GM21526 (cell line): ENCODE data around the gene CHRNA3.

ENCODE experiments used
- ATAC-seq: cut with Tn5 transposase; IDR thresholded peaks from one replicate; pipeline ENCODE4 v1.9.1; 2021; ENCODE audit warnings: moderate library complexity; ENCODE audit not compliant: unreplicated experiment, low FRiP score

CHRNA3 gene

DNA sequence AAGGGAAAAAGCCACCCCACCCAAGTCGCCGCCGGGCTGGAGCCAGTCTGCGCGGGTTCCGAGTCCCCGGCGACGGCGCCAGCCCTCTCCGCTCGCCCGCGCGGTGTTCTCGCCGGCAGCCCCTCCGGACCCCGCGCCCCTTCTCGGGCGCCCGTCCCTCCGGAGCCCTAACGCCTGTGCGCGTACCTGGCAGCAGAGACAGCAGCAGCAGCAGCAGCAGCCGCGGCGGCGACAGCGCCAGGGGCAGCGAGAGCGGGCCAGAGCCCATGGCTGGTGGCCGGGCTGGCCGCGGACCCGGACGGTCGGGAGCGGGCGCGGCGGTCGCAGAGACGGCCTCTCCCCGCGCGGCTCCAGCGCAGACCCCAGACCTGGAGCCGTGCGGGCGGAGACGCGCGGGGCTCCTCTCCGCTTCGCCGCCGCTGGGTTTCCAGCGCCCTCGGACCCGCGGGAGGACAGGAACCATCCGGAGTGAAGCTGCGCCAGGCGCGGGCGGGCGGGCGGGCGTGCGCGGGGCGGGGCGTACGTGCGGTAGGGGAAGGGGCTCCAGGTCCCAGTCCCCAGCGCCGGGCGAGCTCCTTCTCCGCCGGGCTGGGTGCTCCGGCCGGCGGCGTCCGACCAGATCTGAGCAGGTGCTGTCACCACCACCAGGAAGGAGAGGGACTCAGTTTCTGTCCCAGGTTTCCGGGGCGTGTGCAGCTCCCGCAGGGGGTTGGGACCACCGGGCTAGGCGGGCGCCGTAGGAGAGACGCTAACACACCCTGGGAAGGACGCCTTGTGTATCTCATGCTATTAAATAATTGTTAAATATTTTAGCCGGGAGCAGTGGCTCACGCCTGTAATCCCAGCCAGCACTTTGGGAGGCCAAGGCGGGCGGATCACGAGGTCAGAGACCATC lies at the start of gene CHRNA3:
Gene CHRNA3, minus strand, starts transcription at position 470 of the 895 bp plus-strand sequence. Its CDS starts 202 bp downstream, at position 268.
- no peak for ATAC-seq

GRCh38 chr15:78668987-78669386 lies 48.2 kb upstream of the CHRNA3 start:
- ATAC-seq = no peak

- ATAC-seq = no peak
Measured at GRCh38 chr15:78667578-78668236, 46.9 kb upstream of the CHRNA3 start.

DNA sequence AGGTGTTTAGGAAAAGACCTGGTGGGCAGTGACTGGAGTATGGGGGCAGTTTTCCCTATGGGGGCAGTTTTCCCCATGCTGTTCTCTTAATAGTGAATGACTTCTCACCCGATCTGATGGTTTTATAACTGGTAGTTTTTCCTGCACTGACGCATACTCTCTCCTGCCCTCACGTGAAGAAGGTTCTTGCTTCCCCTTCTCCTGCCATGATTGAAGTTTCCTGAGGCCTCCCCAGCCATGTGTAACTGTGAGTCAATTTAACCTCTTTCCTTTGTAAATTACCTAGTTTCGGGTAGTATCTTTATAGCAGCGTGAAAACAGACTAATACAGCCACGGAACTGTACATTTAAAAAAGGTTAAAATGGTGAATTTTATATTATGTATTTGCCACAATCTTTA lies 45.2 kb upstream of the CHRNA3 start:
- ATAC-seq = no peak

DNA sequence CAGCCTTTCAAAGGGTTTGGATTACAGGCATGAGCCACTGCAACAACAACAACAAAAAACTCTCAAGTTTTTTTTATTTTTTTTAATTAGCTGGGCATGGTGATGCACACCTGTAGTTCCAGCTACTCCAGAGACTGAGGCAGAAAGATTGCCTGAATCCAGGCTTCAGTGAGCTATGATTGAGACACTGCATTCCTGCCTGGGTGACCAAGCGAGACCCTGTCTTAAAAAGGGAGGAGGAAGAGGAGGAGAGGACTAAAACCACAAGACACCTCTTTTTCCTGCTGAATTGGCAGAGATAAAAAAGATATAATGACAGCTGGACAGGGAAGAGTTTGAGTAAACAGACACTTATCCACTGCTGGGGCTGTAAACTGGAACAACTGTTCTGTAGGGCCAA lies 42.9 kb upstream of the CHRNA3 start:
- ATAC-seq = no peak

- no peak for ATAC-seq
Measured at GRCh38 chr15:78662028-78662427, 41.2 kb upstream of the CHRNA3 start.

- ATAC-seq = no peak
Measured at GRCh38 chr15:78661001-78661400, 40.2 kb upstream of the CHRNA3 start.

DNA sequence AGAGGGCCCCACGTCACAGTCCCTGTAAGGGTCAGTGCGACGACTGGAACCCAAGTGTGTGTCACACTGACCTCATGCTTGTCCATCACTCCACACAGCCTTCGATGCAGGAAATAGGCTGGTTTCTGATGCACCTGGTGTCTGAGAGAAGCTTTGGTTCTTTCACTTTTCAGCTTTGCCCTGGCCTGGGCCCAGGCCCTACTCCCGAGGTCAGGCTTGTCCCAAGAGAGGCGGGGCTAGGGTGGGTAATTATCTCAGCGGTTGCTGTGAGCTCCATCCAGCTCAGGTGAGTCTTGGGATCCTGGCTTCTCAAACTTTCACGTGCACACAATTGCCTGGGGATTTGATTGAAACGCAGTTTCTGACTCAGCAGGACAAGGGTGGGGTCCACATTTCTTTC lies 39.8 kb upstream of the CHRNA3 start:
- no peak for ATAC-seq

GRCh38 chr15:78658823-78659222 lies 38.0 kb upstream of the CHRNA3 start:
- no peak for ATAC-seq

GRCh38 chr15:78654272-78654671 lies 33.5 kb upstream of the CHRNA3 start:
- ATAC-seq = no peak

DNA sequence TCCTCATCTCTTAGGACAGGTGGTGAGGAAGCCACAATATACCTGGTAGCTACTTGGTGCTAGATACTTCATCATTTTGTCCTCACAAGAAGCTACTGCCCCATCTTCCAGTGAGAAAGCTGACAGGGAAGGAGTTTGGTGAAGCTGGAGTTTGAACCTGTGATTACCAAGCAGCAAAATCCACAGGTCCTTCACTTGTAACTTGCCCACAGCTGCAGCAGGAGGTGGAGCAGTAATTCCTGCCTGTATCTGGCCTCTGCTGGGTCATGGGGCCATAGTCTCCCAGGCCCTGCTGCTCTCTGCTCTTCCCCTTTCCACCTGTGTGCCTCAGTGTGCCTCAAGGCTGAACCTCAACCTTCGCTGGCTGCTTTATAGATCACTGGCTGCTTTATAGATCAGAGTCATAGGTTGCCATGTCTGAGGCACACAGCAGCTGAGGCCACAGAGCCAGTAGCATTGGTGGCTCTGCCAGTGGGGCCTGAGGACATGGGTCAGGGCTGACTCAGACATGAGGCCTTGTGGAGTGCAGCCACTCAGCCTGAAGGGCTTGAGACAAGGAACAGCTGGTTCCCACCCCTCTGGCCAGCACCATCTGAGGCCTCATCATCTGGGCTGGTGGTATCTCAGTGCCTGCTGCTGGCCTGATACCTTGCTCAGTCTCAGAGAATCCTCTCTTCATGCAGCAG lies 31.3 kb upstream of the CHRNA3 start:
- no peak for ATAC-seq

- no peak for ATAC-seq
Measured at GRCh38 chr15:78651007-78651406, 30.2 kb upstream of the CHRNA3 start.

GRCh38 chr15:78650022-78650421 lies 29.2 kb upstream of the CHRNA3 start:
- ATAC-seq = no peak

GRCh38 chr15:78645009-78645408 lies 24.2 kb upstream of the CHRNA3 start:
- ATAC-seq = no peak

GRCh38 chr15:78642331-78642730 lies 21.5 kb upstream of the CHRNA3 start:
- no peak for ATAC-seq

- no peak for ATAC-seq
Measured at GRCh38 chr15:78641749-78642275, 21.0 kb upstream of the CHRNA3 start.

DNA sequence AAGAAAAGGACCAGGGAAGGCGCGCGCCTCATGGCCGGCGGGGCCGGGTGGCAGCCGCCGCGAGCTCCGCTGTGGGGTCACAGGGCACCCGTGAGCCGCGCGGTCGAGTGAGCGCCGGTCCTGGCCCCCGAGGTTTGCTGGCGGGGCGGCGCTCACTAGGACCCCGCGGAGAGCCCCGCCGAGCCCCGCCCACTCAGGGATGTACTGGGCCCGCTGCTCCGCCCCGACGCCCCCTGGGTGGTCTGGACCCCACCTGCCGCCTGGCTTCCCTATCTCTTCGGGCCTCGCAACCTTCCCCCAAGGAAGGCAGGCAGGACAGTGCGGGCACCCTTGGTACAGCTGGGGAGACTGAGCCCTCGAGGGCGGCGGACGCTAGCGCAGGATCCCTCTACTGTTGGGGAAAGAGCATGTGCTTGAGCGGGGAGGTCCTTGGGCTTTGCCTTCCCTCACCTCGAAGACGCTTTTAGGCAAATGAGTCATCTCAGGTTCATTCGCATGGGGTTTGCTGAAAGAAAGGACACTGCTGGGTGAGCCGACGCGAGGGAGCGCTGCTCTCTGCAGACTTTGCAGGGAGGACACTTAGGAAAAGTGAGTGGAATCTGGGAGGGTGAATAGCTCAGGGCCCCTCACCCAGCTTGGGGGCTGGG lies 20.4 kb upstream of the CHRNA3 start, which contains the start of gene CHRNB4:
Gene CHRNB4, minus strand, starts transcription at position 109 of the 647 bp plus-strand sequence. Its CDS starts 77 bp downstream, at position 32.
- ATAC-seq = no peak

DNA sequence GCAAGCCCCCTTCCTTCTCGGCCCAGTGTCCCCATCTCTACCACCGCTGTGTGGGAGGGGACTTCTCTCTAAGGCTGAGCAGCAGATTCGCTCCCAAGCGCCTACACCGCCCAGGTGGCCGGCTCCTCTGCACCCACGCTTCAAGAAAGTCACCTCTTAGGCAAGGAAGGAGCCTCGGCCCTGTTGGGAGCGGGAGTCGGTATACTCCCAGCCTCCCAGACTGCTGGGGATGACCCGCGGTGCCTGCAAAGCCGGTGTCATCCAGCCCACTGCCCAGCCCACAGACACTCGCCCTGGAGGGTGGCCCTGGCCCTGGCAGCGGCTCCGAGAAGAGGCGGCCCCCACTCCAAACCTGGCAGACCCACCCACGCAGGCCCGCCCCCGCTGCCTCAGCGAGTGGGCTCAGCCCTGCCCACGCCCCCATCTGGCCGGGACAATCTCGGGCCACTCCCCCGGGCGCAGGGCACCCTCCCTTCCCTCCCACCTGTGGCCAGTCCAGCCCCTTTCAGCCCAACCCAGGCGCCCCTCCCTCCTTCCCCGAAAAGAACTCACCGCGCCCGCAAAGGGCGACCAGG lies 19.8 kb upstream of the CHRNA3 start:
- ATAC-seq = no peak

DNA sequence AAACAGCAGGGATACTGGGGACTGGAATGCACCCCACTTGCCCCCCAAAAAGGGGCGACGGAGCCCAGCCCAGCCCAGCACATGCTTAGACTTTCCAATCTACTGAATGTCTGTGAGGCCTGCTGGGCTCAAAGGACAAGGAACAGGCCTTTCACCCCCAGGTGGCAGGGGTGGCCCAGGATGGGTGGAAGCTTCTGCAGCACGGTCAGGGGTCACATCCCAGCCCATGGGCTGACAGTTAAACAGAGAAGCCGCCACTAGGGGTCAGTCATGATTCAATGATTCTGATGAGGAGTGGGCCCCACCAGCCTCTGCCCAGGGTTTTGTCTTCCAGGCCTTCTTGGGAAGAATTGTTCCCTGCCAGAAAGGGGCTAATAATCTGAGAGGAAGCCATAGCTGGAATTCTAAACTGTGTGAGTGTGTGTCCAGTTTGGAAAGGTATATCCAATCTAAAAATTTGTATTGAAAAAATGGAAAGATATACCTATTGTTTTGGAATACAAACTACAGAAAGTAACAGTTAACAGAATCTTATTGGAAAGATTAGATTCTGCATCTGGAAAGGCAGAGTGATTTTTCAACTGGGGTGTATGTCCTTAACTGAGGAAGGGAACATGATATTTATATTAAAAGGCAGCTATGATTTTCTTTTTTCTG lies 18.0 kb upstream of the CHRNA3 start:
- no peak for ATAC-seq
